H9 (cell line): ENCODE measurements around the gene CFAP97. TPM values are rescaled to one million over a fixed set of nuclear protein-coding genes. Genes with fewer than 3 reads are reported as not detected.

Experiments
- DNase-seq: peaks from one replicate; pipeline ENCODE4 v3.0.0-alpha.2; 2017
- H2AFZ ChIP-seq: one replicate; pipeline ENCODE4 v1.6.1; 2013; ENCODE audit warnings: mild to moderate bottlenecking, low read length, control low read depth, moderate library complexity
- H2AK5ac ChIP-seq: 2 replicates; pipeline ENCODE4 v1.6.1; 2013; ENCODE audit warnings: low read length, control low read depth, mixed read lengths; ENCODE audit not compliant: insufficient read length
- H2BK120ac ChIP-seq: one replicate; pipeline ENCODE4 v1.6.1; 2013; ENCODE audit warnings: low read depth, mild to moderate bottlenecking, low read length, control low read depth, inconsistent platforms; ENCODE audit not compliant: poor library complexity, severe bottlenecking
- H2BK12ac ChIP-seq: 2 replicates; pipeline ENCODE4 v1.6.1; 2013; ENCODE audit warnings: low read length, control low read depth, mixed read lengths, low read depth; ENCODE audit not compliant: insufficient read length
- H2BK15ac ChIP-seq: 2 replicates; pipeline ENCODE4 v1.6.1; 2013; ENCODE audit warnings: low read depth, low read length, control low read depth
- H2BK20ac ChIP-seq: one replicate; pipeline ENCODE4 v1.6.1; 2013; ENCODE audit warnings: low read depth, mild to moderate bottlenecking, low read length, control low read depth, inconsistent platforms; ENCODE audit not compliant: poor library complexity, severe bottlenecking
- H2BK5ac ChIP-seq: 2 replicates; pipeline ENCODE4 v1.6.1; 2013; ENCODE audit warnings: low read length, control low read depth, mixed read lengths; ENCODE audit not compliant: insufficient read length
- H3K14ac ChIP-seq: 2 replicates; pipeline ENCODE4 v1.6.1; 2013; ENCODE audit warnings: low read length, control low read depth; ENCODE audit not compliant: insufficient read depth
- H3K18ac ChIP-seq: 2 replicates; pipeline ENCODE4 v1.6.1; 2013; ENCODE audit warnings: low read depth, mild to moderate bottlenecking, mixed read lengths, low read length, control low read depth; ENCODE audit not compliant: insufficient read length
- H3K23ac ChIP-seq: 2 replicates; pipeline ENCODE4 v1.6.1; 2013; ENCODE audit warnings: low read length, control low read depth, mixed read lengths, low read depth; ENCODE audit not compliant: insufficient read length
- H3K23me2 ChIP-seq: 2 replicates; pipeline ENCODE4 v1.6.1; 2013; ENCODE audit warnings: low read depth, mild to moderate bottlenecking, mixed read lengths, low read length, control low read depth; ENCODE audit not compliant: insufficient read length, poor library complexity, severe bottlenecking
- H3K27ac ChIP-seq: 2 replicates; pipeline ENCODE4 v1.5.1; 2013; ENCODE audit warnings: low read length, control low read depth, mixed read lengths, low read depth; ENCODE audit not compliant: insufficient read length
- H3K27me3 ChIP-seq: 2 replicates; pipeline ENCODE4 v1.6.1; 2013; ENCODE audit warnings: low read length, control low read depth, inconsistent platforms; ENCODE audit not compliant: insufficient read depth
- H3K4ac ChIP-seq: 2 replicates; pipeline ENCODE4 v1.6.1; 2013; ENCODE audit warnings: low read depth, mild to moderate bottlenecking, control low read depth, inconsistent platforms, low read length, moderate library complexity
- H3K4me1 ChIP-seq: 2 replicates; pipeline ENCODE4 v1.6.1; 2013; ENCODE audit warnings: low read length, control low read depth, inconsistent platforms; ENCODE audit not compliant: insufficient read depth
- H3K4me2 ChIP-seq: 2 replicates; pipeline ENCODE4 v1.6.1; 2013; ENCODE audit warnings: low read length, control low read depth, mixed read lengths; ENCODE audit not compliant: insufficient read length, insufficient read depth
- H3K56ac ChIP-seq: 2 replicates; pipeline ENCODE4 v1.6.1; 2013; ENCODE audit warnings: low read depth, mild to moderate bottlenecking, mixed read lengths, low read length, control low read depth; ENCODE audit not compliant: insufficient read length
- H3K79me1 ChIP-seq: 2 replicates; pipeline ENCODE4 v1.6.1; 2013; ENCODE audit warnings: low read depth, mild to moderate bottlenecking, moderate library complexity, low read length, control low read depth, inconsistent platforms; ENCODE audit not compliant: insufficient read depth, poor library complexity, severe bottlenecking
- H3K79me2 ChIP-seq: 2 replicates; pipeline ENCODE4 v1.6.1; 2013; ENCODE audit warnings: low read length, control low read depth, inconsistent platforms; ENCODE audit not compliant: insufficient read depth
- H3K9ac ChIP-seq: 2 replicates; pipeline ENCODE4 v1.6.1; 2013; ENCODE audit warnings: low read length, control low read depth, mixed read lengths; ENCODE audit not compliant: insufficient read length; ENCODE audit errors: extremely low read depth
- H3K9me3 ChIP-seq: one replicate; pipeline ENCODE4 v1.6.1; 2013; ENCODE audit warnings: low read depth, low read length, inconsistent platforms; ENCODE audit not compliant: control insufficient read depth
- H3T11ph ChIP-seq: one replicate; pipeline ENCODE4 v1.6.1; 2013; ENCODE audit warnings: mild to moderate bottlenecking, low read length, control low read depth, inconsistent platforms
- H4K20me1 ChIP-seq: one replicate; pipeline ENCODE4 v1.6.1; 2013; ENCODE audit not compliant: control insufficient read depth, insufficient read length, insufficient read depth
- H4K5ac ChIP-seq: 2 replicates; pipeline ENCODE4 v1.6.1; 2013; ENCODE audit warnings: low read depth, mild to moderate bottlenecking, mixed read lengths, low read length, control low read depth; ENCODE audit not compliant: insufficient read length
- H4K8ac ChIP-seq: replicated peaks from 2 replicates; pipeline ENCODE4 v1.6.1; 2013; ENCODE audit warnings: low read length, control low read depth, mixed read lengths, low read depth; ENCODE audit not compliant: insufficient read length
- H4K91ac ChIP-seq: 2 replicates; pipeline ENCODE4 v1.6.1; 2013; ENCODE audit warnings: low read depth, mild to moderate bottlenecking, moderate library complexity, mixed read lengths, low read length, control low read depth; ENCODE audit not compliant: insufficient read length
- H3K27ac Mint-ChIP-seq, 3 experiments: 2 replicates in 2 of 3; 3 replicates in 1 of 3; pipeline ENCODE4 v1.8.0; 2020 to 2021; ENCODE audit warnings: mixed read lengths in 3 of 3, mild to moderate bottlenecking in 1 of 3, moderate library complexity in 1 of 3
- H3K27me3 Mint-ChIP-seq: 2 replicates; pipeline ENCODE4 v1.8.0; 2021; ENCODE audit warnings: low read depth, mild to moderate bottlenecking, moderate library complexity, mixed read lengths
- H3K36me3 Mint-ChIP-seq, 3 experiments: 2 replicates in 2 of 3; 3 replicates in 1 of 3; pipeline ENCODE4 v1.8.0; 2020 to 2021; ENCODE audit warnings: low read depth in 3 of 3, mixed read lengths in 3 of 3; ENCODE audit not compliant: insufficient read depth in 1 of 3
- H3K4me1 Mint-ChIP-seq, 2 experiments: 2 replicates each; pipeline ENCODE4 v1.8.0; 2020; ENCODE audit warnings: mixed read lengths in 2 of 2
- H3K4me3 Mint-ChIP-seq, 2 experiments: 2 replicates in 1 of 2; 3 replicates in 1 of 2; pipeline ENCODE4 v1.8.0; 2020 to 2021; ENCODE audit warnings: mild to moderate bottlenecking in 2 of 2, mixed read lengths in 2 of 2, moderate library complexity in 1 of 2
- H3K9me3 Mint-ChIP-seq, 2 experiments: 2 replicates in 1 of 2; 3 replicates in 1 of 2; pipeline ENCODE4 v1.8.0; 2020; ENCODE audit warnings: mild to moderate bottlenecking in 2 of 2, mixed read lengths in 2 of 2, moderate library complexity in 1 of 2
- WGBS: extraction: QIAGEN DNeasy Blood & Tissue Kit; methylation state at CpG from one replicate; pipeline ENCODE4 v1.1.7; 2013; ENCODE audit warnings: missing lambda C conversion rate, low lambda C conversion rate, mixed read lengths; ENCODE audit not compliant: insufficient read length; ENCODE audit errors: extremely low coverage; 5-methylcytosine and 5-hydroxymethylcytosine counted together
- total RNA-seq: library from RNA; stranded (reverse); gene quantifications from 2 replicates; pipeline ENCODE4 v1.2.1, GENCODE V29; 2021
- TF ChIP-seq, protein P1 (sequence below): fragments of 200-600 bp; sonication (generic); conservative IDR thresholded peaks from 3 replicates; pipeline ENCODE4 v1.8.0; 2021; ENCODE audit warnings: antibody characterized with exemption, mild to moderate bottlenecking

Gene CFAP97
- total RNA-seq, 1 experiment from 2014 or later = 39.3 TPM

DNA sequence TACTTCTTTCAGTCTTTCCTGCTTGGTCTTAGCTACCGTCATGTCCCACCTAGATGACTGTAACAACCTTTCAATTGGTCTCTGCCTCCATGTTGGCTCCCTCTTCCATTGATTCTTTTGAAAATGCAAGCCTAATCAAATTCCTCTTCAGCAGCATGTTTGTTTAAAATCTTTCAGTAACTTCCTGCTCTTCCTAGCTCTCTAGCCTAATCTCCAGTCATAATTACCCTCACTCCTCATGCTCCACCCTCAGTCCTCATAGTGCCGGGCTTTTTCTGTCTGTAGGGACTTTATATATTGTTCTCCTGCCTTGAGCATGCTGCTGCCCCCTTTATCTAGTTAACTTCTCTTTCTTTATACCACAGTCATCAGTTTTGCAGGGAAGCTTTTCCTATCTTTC is 17.7 kb upstream of the CFAP97 start:
- Mint-ChIP-seq H3K27me3 (no peaks in the 10 kb centered on the region), H3K36me3 (peaks cover 0 to 4% (median 3%) of the 10 kb centered on the region in 3 experiments; a peak in 2 of 7 replicates), H3K9me3 (no peaks in the 10 kb centered on the region; a peak in 1 of 5 replicates), H3K4me3 (no peak overlapping the region), H3K27ac (peak overlapping the region in 2 of 3 experiments; percentile 29 to 30; a peak in 4 of 7 replicates), H3K4me1 (peaks cover 17% of the 10 kb centered on the region in 2 experiments)
- Histone ChIP-seq H2BK12ac (no peak overlapping the region), H3K14ac (no peak overlapping the region), H4K91ac (no peak overlapping the region), H3K4me1 (peaks cover 3% of the 10 kb centered on the region; the same call in 1 of the 2 replicates), H3K4me2 (no peak overlapping the region), H2AFZ (no peak overlapping the region), H4K20me1 (no peaks in the 10 kb centered on the region), H3K79me1 (peaks cover 8% of the 10 kb centered on the region), H4K5ac (no peak overlapping the region), H3K27ac (no peak overlapping the region), H3K79me2 (no peaks in the 10 kb centered on the region; the same call in 1 of the 2 replicates), H3K18ac (no peak overlapping the region), H2AK5ac (no peak overlapping the region), H3K27me3 (no peaks in the 10 kb centered on the region), H4K8ac (no peak overlapping the region), H3T11ph (no peak overlapping the region), H3K23ac (no peak overlapping the region), H3K4ac (no peak overlapping the region), H2BK20ac (no peak overlapping the region), H3K56ac (no peak overlapping the region), H2BK120ac (no peak overlapping the region), H2BK15ac (no peak overlapping the region), H2BK5ac (no peak overlapping the region), H3K9ac (no peak overlapping the region), H3K9me3 (no peaks in the 10 kb centered on the region), H3K23me2 (no peaks in the 10 kb centered on the region)
- TF ChIP-seq, protein P1, sequence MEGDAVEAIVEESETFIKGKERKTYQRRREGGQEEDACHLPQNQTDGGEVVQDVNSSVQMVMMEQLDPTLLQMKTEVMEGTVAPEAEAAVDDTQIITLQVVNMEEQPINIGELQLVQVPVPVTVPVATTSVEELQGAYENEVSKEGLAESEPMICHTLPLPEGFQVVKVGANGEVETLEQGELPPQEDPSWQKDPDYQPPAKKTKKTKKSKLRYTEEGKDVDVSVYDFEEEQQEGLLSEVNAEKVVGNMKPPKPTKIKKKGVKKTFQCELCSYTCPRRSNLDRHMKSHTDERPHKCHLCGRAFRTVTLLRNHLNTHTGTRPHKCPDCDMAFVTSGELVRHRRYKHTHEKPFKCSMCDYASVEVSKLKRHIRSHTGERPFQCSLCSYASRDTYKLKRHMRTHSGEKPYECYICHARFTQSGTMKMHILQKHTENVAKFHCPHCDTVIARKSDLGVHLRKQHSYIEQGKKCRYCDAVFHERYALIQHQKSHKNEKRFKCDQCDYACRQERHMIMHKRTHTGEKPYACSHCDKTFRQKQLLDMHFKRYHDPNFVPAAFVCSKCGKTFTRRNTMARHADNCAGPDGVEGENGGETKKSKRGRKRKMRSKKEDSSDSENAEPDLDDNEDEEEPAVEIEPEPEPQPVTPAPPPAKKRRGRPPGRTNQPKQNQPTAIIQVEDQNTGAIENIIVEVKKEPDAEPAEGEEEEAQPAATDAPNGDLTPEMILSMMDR = no peak
- no peak for DNase-seq
- no CpG with 5 or more reads among the region's 2 CpGs for WGBS
